NCI-H146 (cell line): Measurements from ENCODE around the gene LCK.
"Not testable (repeated sequence)": the region's sequence is repeated elsewhere in the genome, so short reads cannot be mapped to it uniquely, and the experiment has no call there.

Experiments
- DNase-seq: peaks from one replicate; lab custom pipeline; 2025; lab: John Stamatoyannopoulos, UW

Gene LCK

GRCh38 chr1:32239790-32240139, 11.3 kb upstream of the LCK start:
- peak; percentile 68 for DNase-seq

GRCh38 chr1:32240140-32240951, 10.7 kb upstream of the LCK start:
- DNase-seq, result peak; percentile 91

GRCh38 chr1:32241001-32241763, 9.9 kb upstream of the LCK start:
- peak; percentile 67 for DNase-seq

GRCh38 chr1:32242341-32242851, 8.7 kb upstream of the LCK start:
- DNase-seq, result peak; percentile 5

- no peak for DNase-seq
These were observed 4.2 kb upstream of the LCK start, which contains the start of gene FAM167B for GRCh38 chr1:32246888-32247273. Gene FAM167B (plus strand): TSS chr1:32247222. CDS start chr1:32247422, 200 bp downstream.

GRCh38 chr1:32247452-32247851, 3.6 kb upstream of the LCK start:
- no peak for DNase-seq

- peak; percentile 87 for DNase-seq
These were observed 2.8 kb upstream of the LCK start for GRCh38 chr1:32247983-32248889.

- DNase-seq, result peak; percentile 5
These were observed 1.1 kb upstream of the LCK start for GRCh38 chr1:32249831-32250525.

- DNase-seq, result no peak
These were observed 4.3 kb downstream of the LCK start for GRCh38 chr1:32255072-32256071.

- DNase-seq, result no peak
These were observed 5.6 kb downstream of the LCK start for GRCh38 chr1:32256473-32257226.

GRCh38 chr1:32257227-32257508, 6.1 kb downstream of the LCK start:
- no peak for DNase-seq

GRCh38 chr1:32263236-32263593, 12.2 kb downstream of the LCK start:
- not testable (repeated sequence) for DNase-seq

GRCh38 chr1:32263744-32264143, 12.7 kb downstream of the LCK start:
- DNase-seq, result no peak

GRCh38 chr1:32265846-32266245, 14.8 kb downstream of the LCK start:
- no peak for DNase-seq

- no peak for DNase-seq
These were observed 16.0 kb downstream of the LCK start for GRCh38 chr1:32266921-32267591.

GRCh38 chr1:32269744-32270143, 18.7 kb downstream of the LCK start:
- DNase-seq, result no peak

GRCh38 chr1:32272557-32273390, 21.7 kb downstream of the LCK start:
- DNase-seq, result no peak
